Measurements from ENCODE around the gene BIN2.

The BIN2 gene

GRCh38 chr12:51323966-51324895, at the start of gene BIN2:
TSS of gene BIN2 (minus strand) at chr12:51324174. CDS start at chr12:51324102, 72 bp downstream.
- DNase-seq (ENCODE audit: low spot score): no peak

DNA sequence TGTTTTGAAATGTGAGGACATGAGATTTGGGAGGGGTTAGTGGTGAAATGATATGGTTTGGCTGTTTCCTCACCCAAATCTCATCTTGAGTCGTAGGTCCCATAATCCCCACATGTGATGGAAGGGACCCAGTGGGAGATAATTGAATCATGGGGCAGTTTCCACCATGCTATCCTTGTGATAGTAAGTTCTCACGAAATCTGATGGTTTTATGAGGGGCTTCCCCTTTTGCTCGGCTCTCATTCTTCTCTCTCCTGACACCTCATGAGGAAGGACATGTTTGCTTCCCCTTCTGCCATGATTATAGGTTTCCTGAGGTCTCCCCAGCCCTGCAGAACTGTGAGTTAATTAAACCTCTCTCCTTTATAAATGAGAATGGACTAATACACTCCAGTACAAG, 49.2 kb upstream of the BIN2 start:
- no peak for DNase-seq (ENCODE audit: low spot score)

DNA sequence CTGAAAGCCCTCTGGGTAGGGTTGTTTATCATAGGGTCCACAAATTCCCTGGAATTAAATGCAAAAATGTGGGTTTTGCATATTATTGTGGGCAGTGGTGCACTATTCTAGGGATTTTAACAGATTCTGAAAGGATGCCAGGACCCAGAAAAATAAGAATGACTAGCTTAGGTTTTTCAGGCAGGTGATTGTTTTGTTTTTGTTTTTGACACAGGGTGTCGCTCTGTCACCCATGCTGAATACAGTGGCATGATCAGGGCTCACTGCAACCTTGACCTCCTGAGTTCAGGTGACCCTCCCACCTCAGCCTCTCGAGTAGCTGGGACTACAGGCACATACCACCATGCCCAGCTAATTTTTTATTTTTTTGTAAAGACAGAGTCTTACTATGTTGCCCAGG, 48.0 kb upstream of the BIN2 start:
- no peak for DNase-seq (ENCODE audit: low spot score)

DNA sequence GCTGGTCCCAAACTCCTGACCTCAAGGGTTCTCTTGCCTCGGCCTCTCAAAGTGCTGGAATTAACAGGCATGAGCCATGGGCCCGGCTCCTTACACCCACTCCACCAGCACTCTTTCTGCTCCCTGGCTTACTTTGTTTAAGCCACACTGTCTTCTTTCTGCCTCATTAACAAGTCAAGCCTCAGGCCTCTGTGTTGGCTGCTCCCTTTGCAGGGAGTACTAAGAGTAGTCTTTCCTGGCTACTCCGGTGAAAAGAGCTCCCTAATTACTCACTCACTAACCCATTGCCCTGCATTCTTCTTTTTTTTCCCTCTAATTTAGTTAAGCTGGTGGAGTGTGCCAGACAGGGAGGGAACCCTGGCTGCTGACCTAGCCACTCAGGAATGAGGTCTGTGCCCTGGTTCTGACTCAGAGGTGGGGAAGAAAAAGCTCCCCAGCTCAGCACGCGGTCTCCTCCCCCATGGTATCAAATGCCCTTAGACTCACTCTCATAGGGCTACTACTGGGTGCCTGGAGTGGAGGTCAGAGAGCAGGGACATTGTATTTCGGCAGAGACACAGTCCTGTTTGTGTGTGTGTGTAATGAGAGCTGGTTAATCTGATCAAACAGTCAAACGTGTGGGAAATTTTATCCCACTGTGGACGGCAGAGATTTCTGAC, 47.5 kb upstream of the BIN2 start:
- DNase-seq (ENCODE audit: low spot score): no peak

GRCh38 chr12:51370667-51371066, 46.7 kb upstream of the BIN2 start:
- DNase-seq (ENCODE audit: low spot score): no peak

- DNase-seq (ENCODE audit: low spot score): no peak
These were observed 45.6 kb upstream of the BIN2 start for GRCh38 chr12:51369581-51369980.

GRCh38 chr12:51368640-51369517, 44.9 kb upstream of the BIN2 start:
- no peak for DNase-seq (ENCODE audit: low spot score)

- DNase-seq (ENCODE audit: low spot score): no peak
These were observed 41.3 kb upstream of the BIN2 start for GRCh38 chr12:51365276-51365675.

DNA sequence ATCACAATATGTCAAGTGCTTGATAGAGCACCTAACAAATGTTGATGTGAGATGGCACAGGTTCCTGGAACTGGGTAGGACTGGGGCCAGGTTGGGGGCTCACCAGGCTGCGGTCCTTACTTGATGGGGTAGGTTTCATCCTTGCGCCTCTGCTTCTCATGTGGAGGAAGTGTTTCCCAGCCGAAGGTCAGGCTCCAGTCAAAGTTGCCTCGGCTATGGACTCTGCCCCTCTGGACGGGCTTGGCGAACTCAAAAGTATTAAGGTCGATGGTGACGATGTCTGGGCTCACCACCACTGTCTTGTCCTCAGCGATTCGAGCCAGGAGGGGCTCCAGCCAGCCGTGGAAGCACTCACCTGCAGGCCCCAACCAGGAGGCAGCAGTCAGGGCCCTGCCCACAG, 40.0 kb upstream of the BIN2 start:
- no peak for DNase-seq (ENCODE audit: low spot score)

- DNase-seq (ENCODE audit: low spot score): no peak
These were observed 38.9 kb upstream of the BIN2 start for GRCh38 chr12:51362747-51363342.

DNA sequence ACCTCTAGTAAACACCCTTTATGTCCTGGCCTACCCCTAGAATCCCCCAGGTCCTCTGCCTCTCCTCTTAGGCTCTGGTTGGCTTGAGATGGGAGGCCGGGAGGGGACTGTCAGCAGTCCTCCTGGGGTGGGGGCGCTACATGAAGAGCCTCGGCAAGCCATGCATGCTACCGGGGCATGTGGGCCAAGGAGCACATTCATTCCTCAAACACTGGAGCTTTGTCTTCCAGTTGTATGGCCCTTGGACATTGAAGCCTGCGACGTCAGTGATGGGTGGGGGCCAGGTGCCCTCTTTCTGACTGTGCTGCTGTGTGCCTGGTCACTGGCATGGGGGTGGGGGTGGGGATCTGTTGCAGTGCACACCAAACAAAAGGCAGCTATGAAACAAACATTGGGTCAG, 38.3 kb upstream of the BIN2 start:
- no peak for DNase-seq (ENCODE audit: low spot score)

DNA sequence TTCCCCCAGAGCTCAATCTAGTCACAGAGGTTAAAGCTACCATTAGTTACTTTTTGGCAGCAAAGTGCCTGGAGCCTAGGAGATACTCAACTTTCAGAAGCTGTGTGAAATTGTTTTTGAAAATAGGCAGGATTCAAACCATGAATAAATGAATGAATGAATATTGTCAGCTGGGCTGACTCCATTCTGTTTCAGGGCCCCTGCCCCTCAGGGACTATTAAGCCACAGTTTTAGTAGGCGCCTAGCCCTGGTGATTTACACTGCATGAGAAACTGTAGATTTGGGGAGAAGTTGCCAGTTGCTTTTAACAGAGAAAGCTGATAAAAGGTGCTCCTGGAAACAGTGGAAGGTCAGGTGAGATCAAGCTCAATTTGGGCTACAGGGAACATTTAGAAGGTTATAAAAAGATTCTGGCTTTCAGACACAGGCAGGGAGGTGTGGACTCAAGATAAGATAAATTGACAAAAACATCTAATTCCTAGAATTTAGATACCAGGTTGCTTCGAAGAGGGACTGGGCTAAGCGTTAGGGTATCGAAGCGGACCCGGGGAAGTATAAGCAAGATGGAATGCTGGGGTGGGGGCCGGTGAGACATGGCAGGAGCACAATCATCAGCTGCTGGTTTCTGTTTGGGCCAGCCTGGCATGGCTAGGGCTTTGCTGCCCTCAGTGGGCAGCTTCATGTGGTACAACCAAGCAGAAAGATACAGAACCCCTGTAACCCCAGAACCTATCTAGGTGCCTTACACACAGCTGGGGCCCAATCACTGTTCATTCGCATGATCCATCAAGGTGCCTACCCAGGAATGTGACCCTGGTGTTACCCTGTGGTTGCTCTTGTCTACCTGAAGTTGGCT, 37.4 kb upstream of the BIN2 start:
- no peak for DNase-seq (ENCODE audit: low spot score)

DNA sequence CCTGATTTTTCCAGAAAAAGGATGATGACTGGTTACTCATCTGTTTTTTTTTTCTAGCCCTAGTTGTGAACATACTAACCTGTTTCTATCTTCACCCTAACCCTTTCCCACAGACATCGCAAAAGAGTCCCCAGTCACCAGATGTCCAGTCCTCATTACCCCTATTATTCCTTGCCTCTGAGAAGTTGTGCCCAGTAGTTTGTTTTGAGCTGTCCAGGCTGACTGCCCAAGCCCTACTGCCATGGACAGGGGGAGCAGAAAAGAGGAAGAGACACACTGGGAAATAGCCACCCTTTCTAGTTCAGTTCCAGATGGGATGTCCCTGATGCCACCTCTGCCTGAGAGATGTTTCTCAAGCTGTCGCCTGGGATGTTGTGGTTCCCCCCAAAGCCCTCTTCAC, 36.3 kb upstream of the BIN2 start:
- no peak for DNase-seq (ENCODE audit: low spot score)

DNA sequence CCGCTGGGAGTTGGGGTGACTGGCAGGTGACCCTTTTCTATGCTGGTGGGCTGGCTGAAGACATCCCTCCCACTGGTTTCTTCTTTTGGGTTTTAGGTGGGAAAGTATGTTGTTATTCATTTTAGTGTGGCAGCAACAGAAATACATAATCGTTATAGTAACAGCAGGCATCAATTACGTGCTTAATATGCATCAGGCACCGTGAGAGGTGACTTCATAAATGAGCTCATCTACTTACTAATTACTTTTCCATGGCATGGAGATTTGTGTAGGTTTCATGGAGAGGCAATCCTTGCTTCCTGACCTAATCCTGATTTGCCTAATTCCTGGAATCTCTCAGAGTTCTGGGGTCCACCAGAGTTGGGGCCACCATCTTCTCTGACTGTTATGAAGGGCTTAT, 35.9 kb upstream of the BIN2 start:
- DNase-seq (ENCODE audit: low spot score): no peak

GRCh38 chr12:51358496-51358895, 34.5 kb upstream of the BIN2 start:
- DNase-seq (ENCODE audit: low spot score): no peak

DNA sequence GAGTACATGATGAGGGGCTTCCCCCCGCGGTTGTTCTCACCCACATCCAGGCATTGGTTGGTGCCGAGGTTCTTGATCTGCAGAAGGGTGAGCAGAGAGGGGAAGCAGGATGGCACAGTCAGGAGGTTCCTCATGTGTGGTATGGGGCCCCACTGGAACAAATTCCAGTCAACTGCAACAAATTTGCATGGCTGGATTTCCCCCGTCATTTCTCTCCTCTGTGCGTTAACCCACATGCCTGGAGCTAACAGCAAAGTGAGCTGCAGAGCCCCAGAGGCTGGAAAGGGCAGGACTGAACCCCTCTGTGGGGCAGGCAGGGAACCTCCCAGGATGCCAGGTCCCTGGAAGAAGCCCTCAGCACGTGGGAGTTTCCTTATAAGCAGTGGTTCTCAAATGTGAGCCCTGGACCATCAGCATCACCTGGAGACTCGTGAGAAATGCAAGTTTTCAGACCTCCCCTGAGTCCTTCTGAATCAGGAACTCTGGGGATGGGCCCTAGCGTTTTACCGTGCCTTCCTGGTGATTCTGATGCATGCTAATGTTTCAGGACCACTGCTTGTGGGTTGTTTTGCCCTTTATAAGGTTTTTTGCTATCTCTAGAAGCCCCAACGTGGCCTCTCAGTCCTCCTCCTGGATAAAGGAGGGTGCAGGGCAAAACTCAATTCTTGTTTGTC, 33.5 kb upstream of the BIN2 start:
- DNase-seq (ENCODE audit: low spot score): no peak

- DNase-seq (ENCODE audit: low spot score): peak; percentile 24
These were observed 28.0 kb upstream of the BIN2 start for GRCh38 chr12:51351913-51352532.

GRCh38 chr12:51349026-51349425, 25.1 kb upstream of the BIN2 start:
- no peak for DNase-seq (ENCODE audit: low spot score)

DNA sequence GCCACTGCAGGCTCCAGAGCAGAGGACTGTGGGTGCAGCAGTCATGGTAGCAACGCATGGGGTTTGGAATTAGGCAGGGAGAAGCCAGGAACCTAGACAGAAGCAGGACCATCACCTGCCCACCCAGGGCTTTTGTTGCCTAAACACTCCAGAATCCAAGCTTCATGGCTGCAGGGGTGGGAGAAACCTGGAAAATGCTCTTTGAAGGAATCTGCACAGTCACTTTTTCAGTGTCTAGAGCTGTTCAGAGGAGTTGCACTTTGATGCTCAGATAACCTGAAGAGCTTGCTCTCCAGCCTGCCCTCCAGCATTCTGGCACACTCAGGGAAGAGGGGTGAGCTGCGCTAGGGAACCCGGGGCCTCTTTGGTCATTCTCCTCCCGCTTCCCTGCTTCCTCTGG, 24.1 kb upstream of the BIN2 start:
- no peak for DNase-seq (ENCODE audit: low spot score)

GRCh38 chr12:51346581-51346980, 22.6 kb upstream of the BIN2 start, which contains the start of gene CELA1:
TSS of gene CELA1 (minus strand) at chr12:51346679. CDS start at chr12:51346638, 41 bp downstream.
- DNase-seq (ENCODE audit: low spot score): no peak

Measured in hematopoietic multipotent progenitor cell treated with erythropoietin and hydrocortisone succinate and interleukin-3 and kit ligand, for 17 days (in vitro differentiated cells).